Stomach (tissue), 4 donors: ENCODE measurements around the gene CKLF.

ENCODE experiments used
- CTCF ChIP-seq, 7 experiments: fragments of 450-650 bp in 4 of 7; fragments of 200-600 bp in 3 of 7; sonication (generic) in 3 of 7; IDR thresholded peaks; one replicate each; pipeline ENCODE4 v1.5.1; 2016 to 2019; ENCODE audit warnings: antibody characterized with exemption in 7 of 7, control low read depth in 2 of 7, mild to moderate bottlenecking in 1 of 7
- EP300 ChIP-seq: sonication (generic); formaldehyde crosslinking; IDR thresholded peaks from one replicate; pipeline ENCODE4 v1.6.1; 2017; ENCODE audit warnings: antibody characterized with exemption
- POLR2A ChIP-seq, 4 donors: fragments of 450-650 bp; IDR thresholded peaks; one replicate each; pipeline ENCODE4 v1.6.1; 2016; ENCODE audit warnings: antibody characterized with exemption in 4 of 4, control low read depth in 2 of 4, mild to moderate bottlenecking in 1 of 4, moderate library complexity in 1 of 4

DNA sequence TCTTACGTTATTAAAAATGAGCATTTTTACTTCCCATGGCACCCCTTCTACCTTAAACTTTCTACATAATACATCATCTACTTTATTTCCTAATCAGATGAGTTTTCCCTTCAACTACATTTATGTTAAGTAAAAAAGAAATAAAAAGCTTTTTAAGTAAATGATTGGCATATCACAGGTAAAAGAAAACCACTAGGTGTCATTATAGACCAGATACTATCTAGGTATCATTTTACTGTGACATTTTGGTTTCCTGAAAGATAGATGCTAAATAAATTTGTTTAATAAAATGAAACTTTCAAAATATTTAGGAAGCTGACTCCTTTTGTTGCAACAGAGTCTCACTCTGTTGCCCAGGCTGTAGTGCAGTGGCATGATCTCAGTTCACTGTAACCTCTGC, 10.0 kb downstream of the CKLF start:
- TF ChIP-seq CTCF (IDR thresholded peaks at IDR 0.05) (no peak), POLR2A (IDR thresholded peaks at IDR 0.05) (no peak), EP300 (no peak)
